Measurements from ENCODE around the gene SEC61B. TPM values are rescaled to one million over a fixed set of nuclear protein-coding genes. Genes with fewer than 3 reads are reported as not detected.
A peak's percentile ranks its signal among the peaks of the same experiment; 100 is the strongest.

The SEC61B gene
- polyA plus RNA-seq, 1 experiment: 134 TPM

GRCh38 chr9:99226054-99226453 is 4.0 kb downstream of the SEC61B start:
- TF ChIP-seq CTCF (IDR thresholded peaks at IDR 0.05; ENCODE audit: insufficient read depth, low read depth, low read length): no peak
- H3K27me3 ChIP-seq (ENCODE audit: control insufficient read depth, insufficient read depth, low read length): no peaks in the 10 kb centered on the region
- ChIA-PET POLR2A (no interaction called here), CTCF (no interaction called here)
- peaks cover 5% of the 10 kb centered on the region for H3K36me3 ChIP-seq (ENCODE audit: control insufficient read depth, insufficient read depth, low read length)
- no peak for DNase-seq (ENCODE audit: low read depth)
- no peak overlapping the region for H3K4me3 ChIP-seq (ENCODE audit: low read depth, low read length)

DNA sequence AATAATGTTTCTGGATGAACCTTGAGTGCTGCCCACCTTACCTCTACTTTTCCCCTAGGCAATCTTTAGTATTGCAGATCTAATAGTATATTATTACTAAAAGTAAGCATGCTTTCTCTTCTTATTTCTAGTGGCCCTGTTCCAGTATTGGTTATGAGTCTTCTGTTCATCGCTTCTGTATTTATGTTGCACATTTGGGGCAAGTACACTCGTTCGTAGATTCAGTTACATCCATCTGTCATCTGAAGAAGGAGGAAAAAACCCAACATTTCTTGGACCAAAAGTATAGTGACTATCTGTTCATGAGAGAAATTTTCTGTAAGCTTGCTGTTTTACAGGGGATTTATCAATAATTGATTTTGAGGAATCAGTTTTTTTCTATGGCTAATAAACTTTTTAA is 8.1 kb downstream of the SEC61B start:
- CTCF ChIA-PET: interaction anchor here (0.7 to 1.8 kb wide), 3 partner anchors 9 to 33 kb away, joined by 3 to 4 read pairs (median 4); no protein-coding TSS in a partner anchor
- H3K4me3 ChIP-seq (ENCODE audit: low read depth, low read length): no peak overlapping the region
- DNase-seq (ENCODE audit: low read depth): no peak
- no peaks in the 10 kb centered on the region for H3K27me3 ChIP-seq (ENCODE audit: control insufficient read depth, insufficient read depth, low read length)
- TF ChIP-seq CTCF (IDR thresholded peaks at IDR 0.05; ENCODE audit: insufficient read depth, low read depth, low read length): no peak
- H3K36me3 ChIP-seq (ENCODE audit: control insufficient read depth, insufficient read depth, low read length): peaks cover 7% of the 10 kb centered on the region
- POLR2A ChIA-PET: no interaction called here

DNA sequence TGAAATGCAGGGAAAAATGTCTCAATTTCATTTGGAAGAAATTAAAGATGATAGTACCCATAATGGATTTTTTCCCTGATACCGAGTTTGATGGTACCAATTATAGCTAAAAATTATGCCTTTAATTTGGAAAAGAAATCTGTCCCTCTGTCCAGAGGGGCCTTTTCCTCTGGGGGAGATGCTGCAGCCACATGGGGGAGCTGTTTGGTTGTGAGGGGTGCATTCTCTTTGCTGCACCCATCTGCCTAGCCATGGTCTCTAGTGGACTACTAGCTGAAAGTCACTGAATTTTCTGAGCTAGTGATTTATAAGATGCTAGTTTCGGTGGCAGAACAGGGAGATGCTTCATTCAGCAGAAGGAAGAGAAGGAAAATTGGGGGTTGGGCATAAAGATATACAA is 9.6 kb downstream of the SEC61B start:
- CTCF ChIA-PET: interaction anchor here (0.6 to 1.9 kb wide), 16 partner anchors 9 to 1819 kb away, joined by 3 to 7 read pairs (median 4); partner anchors contain the start of genes ALG2, SEC61B and TDRD7
- no peaks in the 10 kb centered on the region for H3K27me3 ChIP-seq (ENCODE audit: control insufficient read depth, insufficient read depth, low read length)
- peak; percentile 71 for TF ChIP-seq CTCF (IDR thresholded peaks at IDR 0.05; ENCODE audit: insufficient read depth, low read depth, low read length)
- POLR2A ChIA-PET: no interaction called here
- peaks cover 7% of the 10 kb centered on the region for H3K36me3 ChIP-seq (ENCODE audit: control insufficient read depth, insufficient read depth, low read length)
- no peak for DNase-seq (ENCODE audit: low read depth)
- no peak overlapping the region for H3K4me3 ChIP-seq (ENCODE audit: low read depth, low read length)

- POLR2A ChIA-PET: no interaction called here
- peaks cover 3% of the 10 kb centered on the region; the same call in 1 of the 2 replicates for H3K36me3 ChIP-seq (ENCODE audit: control insufficient read depth, insufficient read depth, low read length)
- CTCF ChIA-PET: no interaction called here
- H3K27me3 ChIP-seq (ENCODE audit: control insufficient read depth, insufficient read depth, low read length): no peaks in the 10 kb centered on the region
- H3K4me3 ChIP-seq (ENCODE audit: low read depth, low read length): no peak overlapping the region
- no peak for DNase-seq (ENCODE audit: low read depth)
- no peak for TF ChIP-seq CTCF (IDR thresholded peaks at IDR 0.05; ENCODE audit: insufficient read depth, low read depth, low read length)
Measured at GRCh38 chr9:99234618-99235017, 12.5 kb downstream of the SEC61B start.

- no peak for TF ChIP-seq CTCF (IDR thresholded peaks at IDR 0.05; ENCODE audit: insufficient read depth, low read depth, low read length)
- no peak overlapping the region for H3K4me3 ChIP-seq (ENCODE audit: low read depth, low read length)
- no peak for DNase-seq (ENCODE audit: low read depth)
- CTCF ChIA-PET: no interaction called here
- no peaks in the 10 kb centered on the region for H3K27me3 ChIP-seq (ENCODE audit: control insufficient read depth, insufficient read depth, low read length)
- peaks cover 3% of the 10 kb centered on the region; the same call in 1 of the 2 replicates for H3K36me3 ChIP-seq (ENCODE audit: control insufficient read depth, insufficient read depth, low read length)
- POLR2A ChIA-PET: no interaction called here
Measured at GRCh38 chr9:99235069-99235468, 13.0 kb downstream of the SEC61B start.

Measured in BJ (cell line).